AG09319 (cell line): Measurements from ENCODE around the gene POLK.
"Not testable (repeated sequence)": the region's sequence is repeated elsewhere in the genome, so short reads cannot be mapped to it uniquely, and the experiment has no call there.

Experiments
- DNase-seq: peaks from one replicate; pipeline ENCODE4 v3.0.0-alpha.2; 2010; ENCODE audit warnings: low read depth; ENCODE audit errors: extremely low read depth
- CTCF ChIP-seq: IDR thresholded peaks from 2 replicates; pipeline ENCODE4 v1.5.1; 2011; ENCODE audit warnings: low read depth, mild to moderate bottlenecking, inconsistent platforms, low read length, moderate library complexity

POLK gene

DNA sequence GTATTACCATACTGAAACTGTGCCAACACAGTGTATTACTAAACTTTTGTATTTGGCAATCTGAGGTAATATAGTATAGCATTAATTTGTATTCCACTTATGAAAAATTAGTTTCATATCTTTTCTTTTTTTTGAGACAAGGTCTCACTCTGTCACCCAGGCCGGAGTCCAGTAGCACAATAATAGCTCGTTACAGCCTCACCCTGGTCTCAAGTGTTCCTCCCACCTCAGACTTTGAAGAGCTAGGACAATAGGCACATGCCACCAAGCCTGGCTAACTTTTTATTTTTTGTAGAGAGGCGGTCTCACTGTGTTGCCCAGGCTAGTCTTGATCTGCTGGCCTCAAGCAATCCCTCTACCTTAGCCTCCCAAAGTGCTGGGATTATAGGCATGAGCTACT lies 36.1 kb downstream of the POLK start:
- no peak for TF ChIP-seq CTCF

GRCh38 chr5:75550597-75550996 lies 38.9 kb downstream of the POLK start:
- TF ChIP-seq CTCF = no peak
- DNase-seq = no peak

More for the DNA sequence above, 36.1 kb downstream of the POLK start:
- DNase-seq = no peak

DNA sequence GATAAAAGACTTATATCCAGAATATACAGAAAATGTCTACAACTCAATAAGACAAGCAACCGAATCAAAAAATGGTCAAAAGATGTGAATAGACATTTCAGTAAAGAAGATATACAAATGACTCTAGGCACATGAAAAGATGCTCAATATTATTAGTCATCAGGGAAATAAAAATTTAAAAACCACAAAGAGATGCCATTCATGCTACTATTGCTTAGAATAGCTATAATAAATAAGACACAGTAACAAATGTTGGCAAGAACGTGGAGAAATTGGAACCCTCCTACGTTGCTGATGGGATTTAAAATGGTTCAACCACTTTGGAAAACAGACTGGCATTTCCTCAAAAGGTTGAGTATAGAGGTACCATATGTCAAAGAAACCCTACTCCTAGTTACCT lies 39.8 kb downstream of the POLK start:
- DNase-seq = no peak
- TF ChIP-seq CTCF = no peak

GRCh38 chr5:75552764-75553163 lies 41.1 kb downstream of the POLK start:
- DNase-seq = no peak
- TF ChIP-seq CTCF = no peak

- no peak for TF ChIP-seq CTCF
- DNase-seq = no peak
Observed at GRCh38 chr5:75553358-75553757, 41.7 kb downstream of the POLK start.

DNA sequence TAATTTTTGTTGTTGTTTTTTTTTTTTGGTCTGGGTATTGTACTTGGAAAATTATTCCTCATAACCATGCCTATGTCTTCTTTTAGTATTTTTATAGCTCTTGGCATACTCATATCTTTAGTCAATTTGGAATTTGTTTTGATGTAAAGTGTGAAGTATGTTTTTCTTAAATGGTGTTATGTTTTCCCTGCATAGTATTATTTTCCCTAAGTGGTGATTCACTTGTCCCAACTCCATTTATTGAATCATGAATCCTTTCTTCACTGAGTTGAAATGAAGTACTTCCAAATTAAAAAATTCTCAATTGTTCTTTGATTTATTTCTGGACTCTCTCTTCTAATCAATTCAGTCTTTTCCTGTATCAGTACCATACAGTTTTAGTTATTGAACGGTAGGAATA lies 46.5 kb downstream of the POLK start:
- no peak for TF ChIP-seq CTCF
- no peak for DNase-seq

- no peak for DNase-seq
Observed at GRCh38 chr5:75558981-75559632, 47.4 kb downstream of the POLK start.

GRCh38 chr5:75560655-75561054 lies 49.0 kb downstream of the POLK start:
- not testable (repeated sequence) for DNase-seq

More at GRCh38 chr5:75558981-75559632, 47.4 kb downstream of the POLK start:
- no peak for TF ChIP-seq CTCF

DNA sequence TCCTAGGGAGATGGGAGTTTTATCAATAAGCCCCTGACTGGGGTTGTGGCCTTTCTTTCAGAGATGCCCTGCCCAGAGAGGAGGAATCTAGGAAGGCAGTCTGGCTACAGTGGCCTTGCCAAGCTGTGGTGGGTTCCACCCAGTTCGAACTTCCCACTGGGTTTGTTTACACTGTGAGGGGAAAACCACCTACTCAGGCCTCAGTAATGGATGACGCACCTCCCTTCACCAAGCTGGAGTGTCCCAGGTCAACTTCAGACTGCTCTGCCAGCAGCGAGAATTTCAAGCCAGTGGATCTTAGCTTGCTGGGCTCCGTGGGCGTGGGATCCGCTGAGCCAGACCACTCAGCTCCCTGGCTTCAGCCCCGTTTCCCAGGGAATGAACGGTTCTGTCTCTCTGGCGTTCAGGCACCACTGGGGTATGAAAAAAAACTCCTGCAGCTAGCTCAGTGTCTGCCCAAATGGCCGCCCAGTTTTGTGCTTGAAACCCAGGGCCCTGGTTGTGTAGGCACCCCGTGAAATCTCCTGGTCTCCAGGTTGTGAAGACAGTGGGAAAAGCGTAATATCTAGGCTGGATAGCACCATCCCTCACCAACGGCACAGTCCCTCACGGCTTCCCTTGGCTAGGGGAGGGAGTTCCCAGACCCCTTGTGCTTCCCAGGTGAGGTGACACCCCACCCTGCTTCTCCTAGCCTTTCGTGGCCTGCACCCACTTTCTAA lies 54.5 kb downstream of the POLK start:
- not testable (repeated sequence) for DNase-seq
